Testis (tissue), 2 donors: ENCODE measurements around the gene NR4A2.

Experiments
- POLR2A ChIP-seq: fragments of 450-650 bp; IDR thresholded peaks from one replicate; pipeline ENCODE4 v1.6.1; 2017; ENCODE audit warnings: antibody characterized with exemption, mild to moderate bottlenecking, moderate library complexity
- TF ChIP-seq, protein P1 (sequence below), 3 experiments: fragments of 450-650 bp in 2 of 3; fragments of 200-600 bp in 1 of 3; sonication (generic) in 1 of 3; IDR thresholded peaks; one replicate each; pipeline ENCODE4 v1.5.1; 2016 to 2019; ENCODE audit warnings: antibody characterized with exemption in 3 of 3, mild to moderate bottlenecking in 2 of 3, moderate library complexity in 1 of 3

DNA sequence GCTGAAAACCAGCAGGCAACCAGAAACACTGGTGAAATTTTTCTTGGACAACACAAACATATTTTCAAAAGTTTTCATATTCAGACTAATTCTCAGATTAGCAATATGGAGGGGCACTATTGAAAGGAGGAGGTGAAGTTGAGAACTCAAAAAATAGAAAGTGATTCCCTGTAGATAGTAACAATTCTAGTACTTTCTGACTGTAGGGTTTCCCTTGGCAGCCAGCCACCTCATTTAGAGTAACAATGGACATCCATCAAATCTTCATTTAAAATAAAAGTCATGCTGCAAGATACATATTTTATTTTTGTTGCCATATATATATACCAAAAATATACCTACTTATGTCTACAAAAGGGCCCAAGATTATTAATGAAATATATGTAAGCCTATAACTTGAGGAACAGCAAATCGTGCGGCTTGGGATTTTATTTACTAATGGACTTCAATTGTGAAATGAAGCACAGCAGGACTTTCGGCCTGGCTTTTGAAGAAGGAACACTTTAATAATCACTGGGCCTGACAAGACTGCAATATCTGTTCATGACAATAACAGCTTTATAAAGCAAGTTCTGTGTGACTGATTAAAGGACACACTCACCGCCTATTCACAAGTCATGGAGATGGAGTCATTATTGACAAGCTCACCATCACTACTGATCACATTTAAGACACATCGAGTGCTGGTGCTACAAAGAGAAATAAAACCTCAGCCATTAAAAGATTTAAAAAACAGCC lies 6.8 kb upstream of the NR4A2 start:
- TF ChIP-seq, protein P1, sequence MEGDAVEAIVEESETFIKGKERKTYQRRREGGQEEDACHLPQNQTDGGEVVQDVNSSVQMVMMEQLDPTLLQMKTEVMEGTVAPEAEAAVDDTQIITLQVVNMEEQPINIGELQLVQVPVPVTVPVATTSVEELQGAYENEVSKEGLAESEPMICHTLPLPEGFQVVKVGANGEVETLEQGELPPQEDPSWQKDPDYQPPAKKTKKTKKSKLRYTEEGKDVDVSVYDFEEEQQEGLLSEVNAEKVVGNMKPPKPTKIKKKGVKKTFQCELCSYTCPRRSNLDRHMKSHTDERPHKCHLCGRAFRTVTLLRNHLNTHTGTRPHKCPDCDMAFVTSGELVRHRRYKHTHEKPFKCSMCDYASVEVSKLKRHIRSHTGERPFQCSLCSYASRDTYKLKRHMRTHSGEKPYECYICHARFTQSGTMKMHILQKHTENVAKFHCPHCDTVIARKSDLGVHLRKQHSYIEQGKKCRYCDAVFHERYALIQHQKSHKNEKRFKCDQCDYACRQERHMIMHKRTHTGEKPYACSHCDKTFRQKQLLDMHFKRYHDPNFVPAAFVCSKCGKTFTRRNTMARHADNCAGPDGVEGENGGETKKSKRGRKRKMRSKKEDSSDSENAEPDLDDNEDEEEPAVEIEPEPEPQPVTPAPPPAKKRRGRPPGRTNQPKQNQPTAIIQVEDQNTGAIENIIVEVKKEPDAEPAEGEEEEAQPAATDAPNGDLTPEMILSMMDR (IDR thresholded peaks at IDR 0.05): no peak
- no peak for TF ChIP-seq POLR2A
